Fibroblast of lung (primary cell): ENCODE measurements around the gene C16orf92.

Experiments used
- EZH2 ChIP-seq: IDR thresholded peaks from 2 replicates; pipeline ENCODE4 v1.5.1; 2012; ENCODE audit warnings: low read length, control low read depth, mild to moderate bottlenecking; ENCODE audit errors: missing control alignments
- TF ChIP-seq, protein P1 (sequence below), 2 donors: IDR thresholded peaks in 1 of 2; conservative IDR thresholded peaks in 1 of 2; 1 replicate in 1 of 2; 2 replicates in 1 of 2; pipeline ENCODE4 v1.5.1; 2011 to 2012; ENCODE audit warnings: low read length in 2 of 2, control low read depth in 1 of 2, inconsistent platforms in 1 of 2, low read depth in 1 of 2, mild to moderate bottlenecking in 1 of 2

DNA sequence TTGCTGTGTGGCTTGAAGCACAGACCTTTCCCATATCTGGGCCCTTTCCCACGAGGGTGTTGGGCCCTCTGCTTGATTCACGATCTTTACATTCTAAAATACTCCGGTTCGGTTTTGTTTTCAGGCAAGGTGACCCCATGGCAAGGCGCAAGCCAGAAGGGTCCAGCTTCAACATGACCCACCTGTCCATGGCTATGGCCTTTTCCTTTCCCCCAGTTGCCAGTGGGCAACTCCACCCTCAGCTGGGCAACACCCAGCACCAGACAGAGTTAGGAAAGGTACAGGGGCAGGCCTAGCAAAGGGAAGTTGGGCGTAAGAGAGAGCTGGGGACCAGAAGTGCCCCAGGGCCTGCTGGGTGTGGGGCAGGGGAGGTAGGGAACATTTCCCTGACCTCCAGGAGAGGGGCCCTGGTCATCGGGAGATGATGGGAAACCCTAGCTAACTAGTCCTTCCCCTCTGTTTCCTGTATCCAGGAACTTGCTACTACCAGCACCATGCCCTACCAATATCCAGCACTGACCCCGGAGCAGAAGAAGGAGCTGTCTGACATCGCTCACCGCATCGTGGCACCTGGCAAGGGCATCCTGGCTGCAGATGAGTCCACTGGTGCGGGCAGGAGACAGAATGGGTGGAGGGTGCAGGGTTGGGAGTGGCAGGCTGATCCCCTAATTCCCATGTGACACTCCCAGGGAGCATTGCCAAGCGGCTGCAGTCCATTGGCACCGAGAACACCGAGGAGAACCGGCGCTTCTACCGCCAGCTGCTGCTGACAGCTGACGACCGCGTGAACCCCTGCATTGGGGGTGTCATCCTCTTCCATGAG lies 44.0 kb downstream of the C16orf92 start:
- TF ChIP-seq EZH2, result no peak
- TF ChIP-seq, protein P1, sequence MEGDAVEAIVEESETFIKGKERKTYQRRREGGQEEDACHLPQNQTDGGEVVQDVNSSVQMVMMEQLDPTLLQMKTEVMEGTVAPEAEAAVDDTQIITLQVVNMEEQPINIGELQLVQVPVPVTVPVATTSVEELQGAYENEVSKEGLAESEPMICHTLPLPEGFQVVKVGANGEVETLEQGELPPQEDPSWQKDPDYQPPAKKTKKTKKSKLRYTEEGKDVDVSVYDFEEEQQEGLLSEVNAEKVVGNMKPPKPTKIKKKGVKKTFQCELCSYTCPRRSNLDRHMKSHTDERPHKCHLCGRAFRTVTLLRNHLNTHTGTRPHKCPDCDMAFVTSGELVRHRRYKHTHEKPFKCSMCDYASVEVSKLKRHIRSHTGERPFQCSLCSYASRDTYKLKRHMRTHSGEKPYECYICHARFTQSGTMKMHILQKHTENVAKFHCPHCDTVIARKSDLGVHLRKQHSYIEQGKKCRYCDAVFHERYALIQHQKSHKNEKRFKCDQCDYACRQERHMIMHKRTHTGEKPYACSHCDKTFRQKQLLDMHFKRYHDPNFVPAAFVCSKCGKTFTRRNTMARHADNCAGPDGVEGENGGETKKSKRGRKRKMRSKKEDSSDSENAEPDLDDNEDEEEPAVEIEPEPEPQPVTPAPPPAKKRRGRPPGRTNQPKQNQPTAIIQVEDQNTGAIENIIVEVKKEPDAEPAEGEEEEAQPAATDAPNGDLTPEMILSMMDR (conservative IDR thresholded peaks at IDR 0.05 in 1 of 2, IDR thresholded peaks at IDR 0.05 in 1 of 2; ENCODE audit: low read depth in 1 of 2, low read length in 2 of 2), result no peak
